ENCODE results near the gene PLVAP.

PLVAP gene, protein sequence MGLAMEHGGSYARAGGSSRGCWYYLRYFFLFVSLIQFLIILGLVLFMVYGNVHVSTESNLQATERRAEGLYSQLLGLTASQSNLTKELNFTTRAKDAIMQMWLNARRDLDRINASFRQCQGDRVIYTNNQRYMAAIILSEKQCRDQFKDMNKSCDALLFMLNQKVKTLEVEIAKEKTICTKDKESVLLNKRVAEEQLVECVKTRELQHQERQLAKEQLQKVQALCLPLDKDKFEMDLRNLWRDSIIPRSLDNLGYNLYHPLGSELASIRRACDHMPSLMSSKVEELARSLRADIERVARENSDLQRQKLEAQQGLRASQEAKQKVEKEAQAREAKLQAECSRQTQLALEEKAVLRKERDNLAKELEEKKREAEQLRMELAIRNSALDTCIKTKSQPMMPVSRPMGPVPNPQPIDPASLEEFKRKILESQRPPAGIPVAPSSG

DNA sequence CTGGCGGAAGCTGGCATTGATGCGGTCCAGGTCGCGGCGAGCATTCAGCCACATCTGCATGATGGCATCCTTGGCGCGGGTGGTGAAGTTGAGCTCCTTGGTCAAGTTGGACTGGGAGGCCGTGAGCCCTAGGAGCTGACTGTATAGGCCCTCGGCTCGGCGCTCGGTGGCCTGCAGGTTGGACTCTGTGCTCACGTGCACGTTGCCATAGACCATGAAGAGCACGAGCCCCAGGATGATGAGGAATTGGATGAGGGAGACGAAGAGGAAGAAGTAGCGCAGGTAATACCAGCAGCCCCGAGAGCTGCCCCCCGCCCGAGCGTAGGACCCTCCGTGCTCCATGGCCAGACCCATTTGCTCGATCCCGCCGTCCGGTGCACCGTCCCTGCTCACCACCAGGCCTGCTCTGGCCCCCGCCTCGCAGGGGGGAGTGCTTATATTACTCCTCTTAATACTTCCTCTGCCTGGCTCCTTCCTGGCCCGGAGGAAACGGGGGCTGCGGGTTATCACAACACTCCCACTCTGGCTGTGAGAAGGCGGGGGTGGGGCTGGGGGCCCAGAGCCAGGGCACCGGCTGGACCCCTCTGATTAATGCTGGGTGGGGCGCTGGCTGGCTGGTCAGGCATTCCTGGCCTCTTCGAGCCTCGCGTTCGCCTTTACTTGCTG is at the start of gene PLVAP:
Gene PLVAP (minus strand): TSS at position 408 of the 666 bp plus-strand sequence. CDS start 54 bp downstream, at position 354.
- no peak for DNase-seq

DNA sequence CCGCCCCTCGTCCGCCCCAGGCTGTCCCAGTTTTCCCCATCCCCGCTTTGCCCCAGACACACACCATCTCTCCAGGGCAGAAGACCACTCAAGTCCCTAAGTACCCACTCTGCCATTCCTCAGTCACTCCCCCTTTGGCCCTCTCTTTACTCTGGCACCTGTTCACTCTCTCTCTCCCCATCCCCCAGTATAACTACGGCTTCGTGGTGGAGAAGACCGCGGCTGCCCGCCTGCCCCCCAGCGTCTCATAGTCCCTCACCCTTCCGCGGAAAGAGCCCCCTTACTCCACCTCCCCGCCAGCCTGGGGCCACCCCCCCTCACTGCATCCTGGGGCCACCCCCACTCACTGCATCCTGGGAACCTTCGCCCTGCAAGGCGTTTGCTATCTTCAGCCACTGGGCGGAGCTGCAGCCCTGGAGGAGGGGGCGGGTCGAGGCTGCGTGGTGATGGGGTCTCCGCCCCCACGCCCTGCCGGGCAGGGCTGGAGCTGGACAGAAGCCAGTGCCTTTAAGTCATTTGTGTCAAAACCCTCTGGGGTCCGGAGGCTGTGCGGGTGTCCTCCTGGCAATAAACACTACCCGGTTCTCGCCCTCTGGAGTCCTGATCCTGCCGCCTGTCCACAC is 47.7 kb upstream of the PLVAP start:
- DNase-seq, result no peak

- no peak for DNase-seq
Measured at GRCh38 chr19:17423429-17424208, 46.5 kb upstream of the PLVAP start.

GRCh38 chr19:17421942-17422341 is 44.8 kb upstream of the PLVAP start:
- DNase-seq, result no peak

DNA sequence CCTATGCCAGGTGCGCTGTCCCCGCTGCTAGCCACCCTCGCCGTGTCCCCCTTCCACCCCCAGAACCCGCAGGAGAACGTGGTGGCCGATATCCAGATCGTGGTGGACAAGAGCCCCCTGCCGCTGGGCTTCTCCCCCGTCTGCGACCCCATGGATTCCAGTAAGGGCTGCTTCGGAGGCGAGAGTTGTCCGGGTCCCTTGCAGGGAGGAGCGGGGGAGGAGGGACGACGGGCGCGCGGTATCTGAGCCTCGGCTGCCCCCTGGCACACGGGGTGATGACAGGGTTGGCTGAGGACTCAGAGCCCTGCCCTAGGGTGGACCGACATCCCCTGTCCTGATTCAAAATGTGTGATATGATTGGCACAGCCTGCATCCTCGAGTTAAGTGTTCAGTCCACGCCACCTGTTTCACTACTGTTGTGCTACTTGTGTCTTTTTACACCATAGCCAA is 43.4 kb upstream of the PLVAP start:
- peak; percentile 31 for DNase-seq

- peak; percentile 95 for DNase-seq
Measured at GRCh38 chr19:17419621-17420474, 42.7 kb upstream of the PLVAP start, which contains the start of gene MVB12A. Gene MVB12A (plus strand): TSS chr19:17420047. CDS start chr19:17420136, 89 bp downstream.

- no peak for DNase-seq
Measured at GRCh38 chr19:17419154-17419620, 42.0 kb upstream of the PLVAP start.

DNA sequence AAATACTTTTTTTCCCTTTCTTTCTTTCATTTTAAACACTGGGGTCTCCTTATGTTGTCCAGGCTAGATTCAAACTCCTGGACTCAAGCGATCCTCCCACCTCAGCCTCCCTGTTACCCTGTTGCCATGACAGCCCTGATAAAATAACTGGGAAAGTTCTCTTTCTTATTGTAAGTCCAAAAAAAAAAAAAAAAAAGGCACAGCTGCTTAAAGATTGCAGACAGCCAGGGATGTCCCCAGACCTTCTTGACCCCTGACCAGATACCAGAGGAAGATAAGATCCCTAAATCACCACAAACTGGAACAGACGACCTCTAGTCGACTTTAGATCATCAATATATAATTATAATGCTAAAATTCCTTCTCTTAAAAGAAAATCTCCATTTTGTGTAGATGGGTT is 41.6 kb upstream of the PLVAP start:
- no peak for DNase-seq

DNA sequence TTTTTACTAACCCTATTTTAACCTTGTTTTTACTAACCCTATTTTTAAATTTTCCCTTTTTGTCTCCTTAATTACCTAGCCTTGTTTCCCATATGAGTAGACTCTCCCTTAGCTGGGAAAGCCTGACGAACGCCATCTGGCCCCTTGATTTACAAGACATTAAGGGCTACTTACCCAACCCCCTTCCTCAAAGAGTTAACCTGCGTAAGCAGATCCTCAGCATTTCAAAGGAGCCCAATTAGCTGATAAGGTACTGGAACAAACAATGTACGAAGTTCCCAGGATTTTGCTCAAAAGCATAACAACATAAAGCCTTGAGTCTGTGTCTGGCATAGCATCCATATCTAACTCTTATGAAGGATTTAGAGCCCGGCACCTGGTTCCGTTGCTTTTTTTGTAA is 38.0 kb upstream of the PLVAP start:
- DNase-seq, result no peak

- no peak for DNase-seq
Measured at GRCh38 chr19:17414097-17414496, 37.0 kb upstream of the PLVAP start.

GRCh38 chr19:17411801-17412200 is 34.7 kb upstream of the PLVAP start:
- DNase-seq, result no peak

- DNase-seq, result no peak
Measured at GRCh38 chr19:17409990-17410389, 32.8 kb upstream of the PLVAP start.

- DNase-seq, result no peak
Measured at GRCh38 chr19:17406887-17407196, 29.7 kb upstream of the PLVAP start.

GRCh38 chr19:17406046-17406886 is 29.1 kb upstream of the PLVAP start:
- DNase-seq, result no peak

DNA sequence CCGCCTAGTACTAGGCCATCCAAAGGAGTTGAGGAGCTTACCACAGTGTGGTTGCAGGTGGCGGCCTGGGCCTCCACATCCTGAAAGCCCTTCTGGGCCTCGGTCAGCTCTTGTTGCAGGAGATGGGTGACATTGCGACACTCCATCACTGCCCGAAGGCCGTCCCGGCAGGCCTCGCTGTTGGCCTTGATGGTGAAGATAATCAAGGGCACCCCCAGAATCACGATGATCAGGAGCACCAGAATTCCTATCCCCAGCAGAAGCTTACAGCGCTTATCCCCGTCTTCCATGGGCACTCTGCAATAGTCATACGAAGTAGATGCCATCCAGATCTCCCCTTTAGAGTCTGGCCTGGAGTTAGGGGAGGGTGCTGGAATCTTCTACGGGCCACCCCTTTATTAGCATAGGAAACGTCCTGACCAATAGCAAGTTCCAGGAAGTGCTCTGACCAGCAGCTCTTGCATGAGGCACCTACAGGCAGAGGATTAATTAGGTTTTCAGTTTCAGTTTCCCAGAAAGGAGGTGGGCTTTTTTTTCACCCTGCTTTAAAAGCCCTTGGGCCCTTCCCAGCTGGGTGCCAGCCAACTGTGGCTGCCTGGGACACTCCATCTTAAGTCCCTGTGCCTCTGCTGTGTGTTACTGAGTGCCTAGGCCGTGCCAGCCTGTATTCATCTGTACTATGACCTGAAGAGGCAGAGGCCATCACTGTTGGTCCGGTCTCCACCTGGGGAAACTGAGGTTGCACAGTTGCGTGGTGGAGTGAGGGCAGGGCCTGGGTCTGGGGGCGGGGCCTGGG is 28.3 kb upstream of the PLVAP start, which contains the start of gene BST2:
Gene BST2 (minus strand): TSS at position 381 of the 796 bp plus-strand sequence. CDS start 55 bp downstream, at position 326.
- DNase-seq, result peak; percentile 32

GRCh38 chr19:17404621-17405249 is 27.6 kb upstream of the PLVAP start:
- no peak for DNase-seq

DNA sequence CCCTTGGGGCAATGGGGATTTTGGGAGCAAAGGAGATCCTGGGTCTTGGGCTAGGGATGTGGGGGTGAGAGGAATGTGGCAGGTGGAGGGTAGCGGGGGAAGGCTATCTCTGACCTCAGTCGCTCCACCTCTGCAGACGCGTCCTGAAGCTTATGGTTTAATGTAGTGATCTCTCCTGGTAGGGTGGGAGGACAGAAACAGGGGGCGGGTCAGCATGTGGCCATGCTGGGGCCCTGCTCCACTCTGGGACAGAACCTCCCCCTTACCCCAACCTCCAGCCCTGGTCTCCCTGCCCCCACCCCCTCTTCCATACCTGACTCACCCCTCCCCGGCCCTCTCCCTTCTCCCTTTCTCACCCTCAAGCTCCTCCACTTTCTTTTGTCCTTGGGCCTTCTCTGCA is 26.9 kb upstream of the PLVAP start:
- no peak for DNase-seq

- DNase-seq, result peak; percentile 59
Measured at GRCh38 chr19:17402982-17403855, 26.1 kb upstream of the PLVAP start.
